ENCODE measurements around the gene VKORC1L1. TPM values are rescaled to one million over a fixed set of nuclear protein-coding genes. Genes with fewer than 3 reads are reported as not detected.
"Not testable (repeated sequence)": the region's sequence is repeated elsewhere in the genome, so short reads cannot be mapped to it uniquely, and the experiment has no call there.

The VKORC1L1 gene
- total RNA-seq, 1 experiment from 2014 or later, result 36.8 TPM

DNA sequence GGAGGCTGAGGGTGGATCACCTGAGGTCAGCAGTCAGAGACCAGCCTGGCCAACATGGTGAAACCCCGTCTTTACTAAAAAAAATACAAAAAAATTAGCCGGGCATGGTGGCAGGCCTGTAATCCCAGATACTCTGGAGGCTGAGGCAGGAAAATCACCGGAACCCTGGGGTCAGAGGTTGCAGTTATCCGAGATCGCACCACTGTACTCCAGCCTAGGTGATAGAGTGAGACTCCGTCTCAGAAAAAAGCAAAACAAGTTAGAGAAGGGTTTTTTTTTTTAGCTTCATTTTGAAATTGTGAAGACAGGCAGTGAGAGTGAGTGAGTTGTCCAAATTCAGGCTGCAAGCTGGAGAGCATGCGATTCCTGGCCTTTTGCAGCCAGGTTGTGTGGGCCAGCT lies 19.0 kb upstream of the VKORC1L1 start:
- intact Hi-C loops (cut with micrococcal nuclease; ENCODE audit: unreplicated experiment); POLR2A ChIA-PET (ENCODE audit: low non-redundant PET); CTCF ChIA-PET; H3K9me3 ChIP-seq (ENCODE audit: low read depth, low read length, poor library complexity, severe bottlenecking); H3K27ac ChIP-seq (ENCODE audit: low read depth, low read length, poor library complexity, severe bottlenecking); H3K36me3 ChIP-seq (ENCODE audit: insufficient read depth, low read length, poor library complexity, severe bottlenecking); DNase-seq (ENCODE audit: low spot score); H3K4me1 ChIP-seq (ENCODE audit: insufficient read depth, low read length, poor library complexity, severe bottlenecking); H3K27me3 ChIP-seq (replicated peaks; ENCODE audit: insufficient read depth, low read depth, low read length, poor library complexity); H3K4me3 ChIP-seq (ENCODE audit: low read depth, low read length, poor library complexity, severe bottlenecking); BruUV-seq (replicated peaks): not testable (repeated sequence)

GRCh38 chr7:65857321-65857894 lies 15.5 kb upstream of the VKORC1L1 start:
- intact Hi-C loops (cut with micrococcal nuclease; ENCODE audit: unreplicated experiment); BruUV-seq (replicated peaks); CTCF ChIA-PET; H3K9me3 ChIP-seq (ENCODE audit: low read depth, low read length, poor library complexity, severe bottlenecking); H3K27me3 ChIP-seq (replicated peaks; ENCODE audit: insufficient read depth, low read depth, low read length, poor library complexity); H3K4me3 ChIP-seq (ENCODE audit: low read depth, low read length, poor library complexity, severe bottlenecking); H3K36me3 ChIP-seq (ENCODE audit: insufficient read depth, low read length, poor library complexity, severe bottlenecking); POLR2A ChIA-PET (ENCODE audit: low non-redundant PET); DNase-seq (ENCODE audit: low spot score); H3K27ac ChIP-seq (ENCODE audit: low read depth, low read length, poor library complexity, severe bottlenecking); H3K4me1 ChIP-seq (ENCODE audit: insufficient read depth, low read length, poor library complexity, severe bottlenecking): not testable (repeated sequence)

- H3K4me1 ChIP-seq (ENCODE audit: insufficient read depth, low read length, poor library complexity, severe bottlenecking); H3K36me3 ChIP-seq (ENCODE audit: insufficient read depth, low read length, poor library complexity, severe bottlenecking); CTCF ChIA-PET; BruUV-seq (replicated peaks); intact Hi-C loops (cut with micrococcal nuclease; ENCODE audit: unreplicated experiment); DNase-seq (ENCODE audit: low spot score); H3K9me3 ChIP-seq (ENCODE audit: low read depth, low read length, poor library complexity, severe bottlenecking); H3K27me3 ChIP-seq (replicated peaks; ENCODE audit: insufficient read depth, low read depth, low read length, poor library complexity); H3K27ac ChIP-seq (ENCODE audit: low read depth, low read length, poor library complexity, severe bottlenecking); H3K4me3 ChIP-seq (ENCODE audit: low read depth, low read length, poor library complexity, severe bottlenecking); POLR2A ChIA-PET (ENCODE audit: low non-redundant PET): not testable (repeated sequence)
Measured at GRCh38 chr7:65858660-65859059, 14.2 kb upstream of the VKORC1L1 start.

- intact Hi-C loops (cut with micrococcal nuclease; ENCODE audit: unreplicated experiment); POLR2A ChIA-PET (ENCODE audit: low non-redundant PET); H3K27me3 ChIP-seq (replicated peaks; ENCODE audit: insufficient read depth, low read depth, low read length, poor library complexity); H3K9me3 ChIP-seq (ENCODE audit: low read depth, low read length, poor library complexity, severe bottlenecking); DNase-seq (ENCODE audit: low spot score); H3K27ac ChIP-seq (ENCODE audit: low read depth, low read length, poor library complexity, severe bottlenecking); H3K4me3 ChIP-seq (ENCODE audit: low read depth, low read length, poor library complexity, severe bottlenecking); BruUV-seq (replicated peaks); H3K4me1 ChIP-seq (ENCODE audit: insufficient read depth, low read length, poor library complexity, severe bottlenecking); CTCF ChIA-PET; H3K36me3 ChIP-seq (ENCODE audit: insufficient read depth, low read length, poor library complexity, severe bottlenecking): not testable (repeated sequence)
Measured at GRCh38 chr7:65866244-65866643, 6.6 kb upstream of the VKORC1L1 start.

DNA sequence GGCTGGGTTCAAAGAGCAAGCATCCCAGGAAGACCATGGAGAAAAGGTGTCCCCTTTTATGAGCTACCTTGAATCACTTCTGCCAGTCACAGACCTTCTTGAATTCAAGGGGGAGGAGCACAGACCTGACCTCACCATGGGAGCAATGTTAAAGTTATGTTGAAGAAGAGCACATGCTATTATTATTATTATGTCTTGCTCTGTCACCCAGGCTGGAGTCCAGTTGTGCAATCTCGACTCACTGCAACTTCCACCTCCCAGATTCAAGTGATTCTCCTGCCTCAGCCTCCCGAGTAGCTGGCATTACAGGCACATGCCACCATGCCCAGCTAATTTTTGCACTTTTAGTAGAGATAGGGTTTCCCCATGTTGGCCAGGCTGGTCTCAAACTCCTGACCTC lies 5.2 kb upstream of the VKORC1L1 start:
- intact Hi-C loops (cut with micrococcal nuclease; ENCODE audit: unreplicated experiment); H3K4me3 ChIP-seq (ENCODE audit: low read depth, low read length, poor library complexity, severe bottlenecking); H3K27me3 ChIP-seq (replicated peaks; ENCODE audit: insufficient read depth, low read depth, low read length, poor library complexity); POLR2A ChIA-PET (ENCODE audit: low non-redundant PET); BruUV-seq (replicated peaks); DNase-seq (ENCODE audit: low spot score); H3K27ac ChIP-seq (ENCODE audit: low read depth, low read length, poor library complexity, severe bottlenecking); CTCF ChIA-PET; H3K9me3 ChIP-seq (ENCODE audit: low read depth, low read length, poor library complexity, severe bottlenecking); H3K36me3 ChIP-seq (ENCODE audit: insufficient read depth, low read length, poor library complexity, severe bottlenecking); H3K4me1 ChIP-seq (ENCODE audit: insufficient read depth, low read length, poor library complexity, severe bottlenecking): not testable (repeated sequence)

- H3K9me3 ChIP-seq (ENCODE audit: low read depth, low read length, poor library complexity, severe bottlenecking); H3K4me3 ChIP-seq (ENCODE audit: low read depth, low read length, poor library complexity, severe bottlenecking); H3K27ac ChIP-seq (ENCODE audit: low read depth, low read length, poor library complexity, severe bottlenecking); intact Hi-C loops (cut with micrococcal nuclease; ENCODE audit: unreplicated experiment); H3K4me1 ChIP-seq (ENCODE audit: insufficient read depth, low read length, poor library complexity, severe bottlenecking); H3K27me3 ChIP-seq (replicated peaks; ENCODE audit: insufficient read depth, low read depth, low read length, poor library complexity); DNase-seq (ENCODE audit: low spot score); POLR2A ChIA-PET (ENCODE audit: low non-redundant PET); H3K36me3 ChIP-seq (ENCODE audit: insufficient read depth, low read length, poor library complexity, severe bottlenecking); BruUV-seq (replicated peaks); CTCF ChIA-PET: not testable (repeated sequence)
Measured at GRCh38 chr7:65869312-65869711, 3.6 kb upstream of the VKORC1L1 start.

DNA sequence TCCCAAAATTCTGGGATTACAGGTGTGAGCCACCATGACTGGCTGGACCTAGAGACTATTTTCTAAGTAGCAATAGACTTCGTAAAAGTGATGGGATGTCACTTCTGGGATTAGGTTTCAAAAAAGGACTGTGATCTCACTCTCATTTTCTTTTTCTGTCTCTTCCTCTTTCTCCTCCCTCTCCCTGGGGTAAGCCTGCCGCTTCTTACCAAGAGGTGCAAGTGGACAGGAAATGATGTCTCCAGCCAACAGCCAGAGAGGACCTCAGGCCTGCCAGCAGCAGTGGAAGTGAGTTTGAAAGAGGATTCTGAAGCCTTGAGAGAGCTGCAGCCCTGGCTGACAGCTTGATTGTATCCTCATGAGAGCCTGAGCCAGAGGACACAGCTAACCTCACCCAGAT lies 1.4 kb upstream of the VKORC1L1 start:
- H3K4me1 ChIP-seq (ENCODE audit: insufficient read depth, low read length, poor library complexity, severe bottlenecking); H3K4me3 ChIP-seq (ENCODE audit: low read depth, low read length, poor library complexity, severe bottlenecking); BruUV-seq (replicated peaks); DNase-seq (ENCODE audit: low spot score); H3K36me3 ChIP-seq (ENCODE audit: insufficient read depth, low read length, poor library complexity, severe bottlenecking); CTCF ChIA-PET; H3K9me3 ChIP-seq (ENCODE audit: low read depth, low read length, poor library complexity, severe bottlenecking); intact Hi-C loops (cut with micrococcal nuclease; ENCODE audit: unreplicated experiment); H3K27me3 ChIP-seq (replicated peaks; ENCODE audit: insufficient read depth, low read depth, low read length, poor library complexity); H3K27ac ChIP-seq (ENCODE audit: low read depth, low read length, poor library complexity, severe bottlenecking); POLR2A ChIA-PET (ENCODE audit: low non-redundant PET): not testable (repeated sequence)

GRCh38 chr7:65873582-65874193 lies 814 bp downstream of the VKORC1L1 start:
- H3K27ac ChIP-seq (ENCODE audit: low read depth, low read length, poor library complexity, severe bottlenecking), result peak overlapping the region; percentile 77
- peak overlapping the region; percentile 71 for H3K4me3 ChIP-seq (ENCODE audit: low read depth, low read length, poor library complexity, severe bottlenecking)
- H3K9me3 ChIP-seq (ENCODE audit: low read depth, low read length, poor library complexity, severe bottlenecking); POLR2A ChIA-PET (ENCODE audit: low non-redundant PET); H3K4me1 ChIP-seq (ENCODE audit: insufficient read depth, low read length, poor library complexity, severe bottlenecking); CTCF ChIA-PET; intact Hi-C loops (cut with micrococcal nuclease; ENCODE audit: unreplicated experiment); BruUV-seq (replicated peaks); H3K36me3 ChIP-seq (ENCODE audit: insufficient read depth, low read length, poor library complexity, severe bottlenecking); H3K27me3 ChIP-seq (replicated peaks; ENCODE audit: insufficient read depth, low read depth, low read length, poor library complexity): not testable (repeated sequence)
- peak; percentile 7 for DNase-seq (ENCODE audit: low spot score)
